Esophagus (tissue), 2 donors: ENCODE measurements around the gene KLHL15. TPM values are rescaled to one million over a fixed set of nuclear protein-coding genes. Genes with fewer than 3 reads are reported as not detected.

Source experiments
- H3K27ac ChIP-seq, 2 donors: one replicate each; pipeline ENCODE4 v1.5.1; 2013; ENCODE audit warnings: low read depth in 2 of 2, mild to moderate bottlenecking in 2 of 2, inconsistent platforms in 1 of 2, low read length in 1 of 2, moderate library complexity in 1 of 2
- H3K27me3 ChIP-seq, 2 donors: one replicate each; pipeline ENCODE4 v1.6.1; 2013; ENCODE audit warnings: low read length in 2 of 2, control low read depth in 1 of 2, mild to moderate bottlenecking in 1 of 2; ENCODE audit not compliant: insufficient read depth in 2 of 2, control insufficient read depth in 1 of 2
- H3K36me3 ChIP-seq, 2 donors: one replicate each; pipeline ENCODE4 v1.6.1; 2013; ENCODE audit warnings: low read length in 1 of 2; ENCODE audit not compliant: control insufficient read depth in 2 of 2, insufficient read depth in 2 of 2
- H3K4me1 ChIP-seq, 2 donors: one replicate each; pipeline ENCODE4 v1.6.1; 2013; ENCODE audit warnings: low read length in 1 of 2; ENCODE audit not compliant: control insufficient read depth in 2 of 2, insufficient read depth in 2 of 2
- H3K4me3 ChIP-seq, 2 donors: one replicate each; pipeline ENCODE4 v1.5.1; 2013; ENCODE audit warnings: low read length in 2 of 2, mild to moderate bottlenecking in 2 of 2, low read depth in 1 of 2, moderate library complexity in 1 of 2
- H3K9me3 ChIP-seq, 2 donors: one replicate each; pipeline ENCODE4 v1.6.1; 2013; ENCODE audit warnings: mild to moderate bottlenecking in 2 of 2, low read depth in 1 of 2, low read length in 1 of 2, moderate library complexity in 1 of 2; ENCODE audit not compliant: control insufficient read depth in 2 of 2, insufficient read depth in 1 of 2
- WGBS, 2 donors: extraction: QIAGEN DNeasy Blood & Tissue Kit; methylation state at CpG; one replicate each; pipeline ENCODE4 v1.1.7; 2013; 5-methylcytosine and 5-hydroxymethylcytosine counted together
- polyA plus RNA-seq, 2 donors: library from polyadenylated mRNA; stranded (reverse); fragments of 200-250 nt; gene quantifications; one replicate each; pipeline ENCODE4 v1.2.3, GENCODE V29; 2013
- donor health status: healthy with polysubstance abuse.
- donor health status: Bipolar disorder and iron deficiency.

The KLHL15 gene
- polyA plus RNA-seq, 2 donors, result 0.84 to 1.9 TPM

DNA sequence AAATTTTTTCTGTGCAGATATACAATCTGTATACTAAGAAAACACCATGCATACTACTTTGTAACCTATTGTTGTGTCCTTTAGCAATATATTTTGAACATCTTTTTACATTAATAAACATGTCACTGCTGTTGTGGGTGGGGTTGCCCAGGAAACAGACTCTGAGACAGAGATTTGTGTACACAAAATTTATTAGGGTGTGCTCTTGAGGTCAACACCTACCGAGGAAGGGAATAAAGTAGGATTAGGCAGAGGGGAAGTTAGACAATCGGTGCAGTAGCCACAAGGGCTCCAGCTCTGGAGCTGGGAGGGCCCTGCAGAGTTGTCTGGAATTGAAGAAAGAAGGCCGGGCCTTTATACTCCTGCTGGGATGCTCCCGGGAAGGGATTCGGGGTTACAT lies 62.8 kb downstream of the KLHL15 start:
- H3K4me3 ChIP-seq, result no peak overlapping the region
- 50 to 57% methylated on average over 5 of the region's 5 CpGs for whole genome bisulfite sequencing, 2 donors
- H3K36me3 ChIP-seq, result no peaks in the 10 kb centered on the region
- H3K4me1 ChIP-seq, result no peaks in the 10 kb centered on the region
- H3K27ac ChIP-seq, result no peak overlapping the region
- H3K27me3 ChIP-seq, result no peaks in the 10 kb centered on the region
- no peaks in the 10 kb centered on the region for H3K9me3 ChIP-seq

- H3K4me3 ChIP-seq, result no peak overlapping the region
- WGBS, 2 donors, result 84 to 86% methylated on average over 3 of the region's 3 CpGs
These were observed 67.2 kb downstream of the KLHL15 start for GRCh38 chrX:23959781-23960180.

DNA sequence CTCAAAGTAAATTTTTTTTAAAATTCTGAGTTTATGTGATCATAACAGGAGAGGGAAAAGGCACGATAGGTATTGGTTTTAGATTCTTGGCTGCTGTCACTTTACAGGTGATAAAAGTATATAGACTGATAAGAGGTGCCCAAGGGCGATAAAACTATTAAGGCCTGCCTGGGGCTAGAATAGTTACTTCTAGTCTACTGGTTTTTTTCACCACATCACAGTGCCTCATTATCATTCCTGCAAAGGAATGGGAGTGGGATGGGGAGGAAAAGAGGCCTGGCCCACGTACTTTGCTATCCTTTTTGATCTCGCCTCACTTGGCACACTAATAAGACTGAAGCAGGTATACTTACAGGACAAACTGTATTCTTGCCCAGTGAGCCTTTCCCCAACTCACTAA lies 72.6 kb downstream of the KLHL15 start:
- WGBS, 2 donors, result 60 to 88% methylated on average over 4 of the region's 4 CpGs
- no peaks in the 10 kb centered on the region for H3K9me3 ChIP-seq
- no peaks in the 10 kb centered on the region for H3K4me1 ChIP-seq
- H3K27ac ChIP-seq, result no peak overlapping the region
- H3K4me3 ChIP-seq, result no peak overlapping the region
- H3K36me3 ChIP-seq, result no peaks in the 10 kb centered on the region
- H3K27me3 ChIP-seq, result no peaks in the 10 kb centered on the region

More at GRCh38 chrX:23959781-23960180, 67.2 kb downstream of the KLHL15 start:
- Histone ChIP-seq H3K9me3 (no peaks in the 10 kb centered on the region), H3K4me1 (no peaks in the 10 kb centered on the region), H3K27me3 (no peaks in the 10 kb centered on the region), H3K27ac (no peak overlapping the region), H3K36me3 (no peaks in the 10 kb centered on the region)

DNA sequence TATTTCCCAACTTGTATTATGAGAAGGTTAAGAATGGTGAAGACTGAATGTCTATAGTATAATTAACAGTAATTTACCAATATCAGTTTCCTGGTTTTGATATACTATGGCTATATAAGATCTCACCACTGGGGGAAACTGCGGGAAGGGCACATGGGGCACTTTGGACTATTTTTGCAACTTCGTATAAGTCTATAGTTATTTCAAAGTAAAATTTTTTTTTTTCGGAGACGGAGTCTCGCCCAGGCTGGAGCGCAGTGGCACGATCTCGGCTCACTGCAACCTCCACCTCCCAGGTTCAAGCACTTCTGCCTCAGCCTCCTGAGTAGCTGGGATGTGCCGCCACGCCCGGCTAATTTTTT lies 73.1 kb downstream of the KLHL15 start:
- H3K4me3 ChIP-seq, result no peak overlapping the region
- H3K36me3 ChIP-seq, result no peaks in the 10 kb centered on the region
- no peak overlapping the region for H3K27ac ChIP-seq
- 87 to 94% methylated on average over 11 of the region's 11 CpGs for WGBS, 2 donors
- no peaks in the 10 kb centered on the region for H3K4me1 ChIP-seq
- no peaks in the 10 kb centered on the region for H3K9me3 ChIP-seq
- no peaks in the 10 kb centered on the region for H3K27me3 ChIP-seq

- Histone ChIP-seq H3K4me1 (no peaks in the 10 kb centered on the region), H3K4me3 (no peak overlapping the region), H3K27ac (peak overlapping the region in 1 of 2 donors; percentile 65), H3K27me3 (no peaks in the 10 kb centered on the region), H3K36me3 (no peaks in the 10 kb centered on the region), H3K9me3 (no peaks in the 10 kb centered on the region)
- 29 to 43% methylated on average over 9 of the region's 9 CpGs for WGBS, 2 donors
These were observed 73.7 kb downstream of the KLHL15 start for GRCh38 chrX:23952984-23953907.

- H3K36me3 ChIP-seq, result no peaks in the 10 kb centered on the region
- no peak overlapping the region for H3K27ac ChIP-seq
- H3K9me3 ChIP-seq, result no peaks in the 10 kb centered on the region
- WGBS, 2 donors, result 50 to 55% methylated on average over 3 of the region's 3 CpGs
- no peaks in the 10 kb centered on the region for H3K4me1 ChIP-seq
- no peaks in the 10 kb centered on the region for H3K27me3 ChIP-seq
- H3K4me3 ChIP-seq, result no peak overlapping the region
These were observed 74.6 kb downstream of the KLHL15 start for GRCh38 chrX:23952391-23952790.

DNA sequence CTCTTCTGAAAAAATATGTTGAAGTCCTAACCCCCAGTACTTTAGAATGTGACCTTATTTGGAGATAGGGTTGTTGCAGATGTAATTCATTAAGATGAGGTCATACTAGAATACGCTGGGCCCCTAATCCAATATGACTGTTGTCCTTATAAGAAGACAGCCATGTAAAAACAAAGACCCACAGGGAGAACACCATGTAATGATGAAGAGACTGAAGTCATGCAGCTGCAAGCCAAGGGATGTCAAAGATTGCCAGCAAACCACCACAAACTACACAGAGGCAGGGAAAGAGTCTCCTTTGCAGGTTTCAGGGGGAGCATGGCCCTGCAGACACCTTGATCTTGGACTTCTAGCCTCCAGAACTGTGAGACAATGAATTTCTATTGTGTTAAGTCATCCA lies 81.8 kb downstream of the KLHL15 start:
- H3K4me1 ChIP-seq, result no peaks in the 10 kb centered on the region
- 64 to 78% methylated on average over 1 of the region's 1 CpG for WGBS, 2 donors
- H3K36me3 ChIP-seq, result no peaks in the 10 kb centered on the region
- H3K27me3 ChIP-seq, result no peaks in the 10 kb centered on the region
- H3K27ac ChIP-seq, result no peak overlapping the region
- H3K9me3 ChIP-seq, result no peaks in the 10 kb centered on the region
- no peak overlapping the region for H3K4me3 ChIP-seq

- Histone ChIP-seq H3K36me3 (no peaks in the 10 kb centered on the region), H3K27ac (no peak overlapping the region), H3K4me1 (no peaks in the 10 kb centered on the region), H3K9me3 (no peaks in the 10 kb centered on the region), H3K4me3 (no peak overlapping the region), H3K27me3 (no peaks in the 10 kb centered on the region)
- 33 to 36% methylated on average over 1 of the region's 1 CpG for WGBS, 2 donors
These were observed 82.8 kb downstream of the KLHL15 start for GRCh38 chrX:23944234-23944633.

DNA sequence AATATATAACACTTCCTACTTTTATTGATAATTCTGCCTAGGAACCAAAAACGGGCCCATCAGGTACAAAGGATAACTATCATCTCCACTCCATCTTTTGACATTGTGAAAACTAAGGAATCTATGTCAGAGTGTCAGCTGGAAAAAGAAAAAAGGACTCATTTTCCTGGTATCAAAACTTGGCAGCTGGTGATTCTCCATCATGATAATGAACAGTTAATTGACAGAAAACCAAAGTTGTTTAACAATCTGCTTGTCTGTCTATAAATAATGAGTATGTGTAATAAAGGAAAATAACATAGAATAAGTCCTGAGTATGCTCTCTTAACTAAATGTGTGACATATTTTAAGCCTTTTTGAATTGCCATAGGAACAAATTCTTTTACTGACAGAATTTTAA lies 87.8 kb downstream of the KLHL15 start:
- H3K4me3 ChIP-seq, result no peak overlapping the region
- no peaks in the 10 kb centered on the region for H3K4me1 ChIP-seq
- H3K36me3 ChIP-seq, result no peaks in the 10 kb centered on the region
- no peaks in the 10 kb centered on the region for H3K9me3 ChIP-seq
- WGBS, 2 donors, result 50 to 52% methylated on average over 1 of the region's 1 CpG
- peaks cover 0 to 2% of the 10 kb centered on the region in 2 donors for H3K27me3 ChIP-seq
- H3K27ac ChIP-seq, result no peak overlapping the region

- peaks cover 0 to 2% of the 10 kb centered on the region in 2 donors for H3K27me3 ChIP-seq
- no peak overlapping the region for H3K4me3 ChIP-seq
- no peaks in the 10 kb centered on the region for H3K4me1 ChIP-seq
- no peaks in the 10 kb centered on the region for H3K36me3 ChIP-seq
- WGBS, 2 donors, result 56 to 66% methylated on average over 1 of the region's 1 CpG
- H3K9me3 ChIP-seq, result no peaks in the 10 kb centered on the region
- no peak overlapping the region for H3K27ac ChIP-seq
These were observed 88.3 kb downstream of the KLHL15 start for GRCh38 chrX:23938690-23939089.
